Gastrocnemius medialis (tissue), 4 donors: ENCODE results near the gene MYT1.

Experiments
- CTCF ChIP-seq, 5 experiments: fragments of 450-650 bp in 3 of 5; fragments of 200-600 bp in 2 of 5; sonication (generic) in 2 of 5; IDR thresholded peaks in 4 of 5; conservative IDR thresholded peaks in 1 of 5; 1 replicate in 4 of 5; 2 replicates in 1 of 5; pipeline ENCODE4 v1.5.1; 2016 to 2019; ENCODE audit warnings: antibody characterized with exemption in 5 of 5, mild to moderate bottlenecking in 3 of 5, moderate library complexity in 3 of 5
- POLR2A ChIP-seq, 2 donors: fragments of 450-650 bp; IDR thresholded peaks; one replicate each; pipeline ENCODE4 v1.6.1; 2017; ENCODE audit warnings: antibody characterized with exemption in 2 of 2, mild to moderate bottlenecking in 2 of 2, moderate library complexity in 2 of 2

GRCh38 chr20:64150756-64151632 lies 13.3 kb upstream of the MYT1 start:
- no peak for TF ChIP-seq POLR2A (IDR thresholded peaks at IDR 0.05)
- no peak for TF ChIP-seq CTCF (IDR thresholded peaks at IDR 0.05 in 4 of 5, conservative IDR thresholded peaks at IDR 0.05 in 1 of 5)
